Suppressor macrophage treated with lipopolysaccharide for 4 hours (primary cell): ENCODE results near the gene LPP.
A peak's percentile ranks its signal among the peaks of the same experiment; 100 is the strongest.

Experiments
- DNase-seq: peaks from one replicate; pipeline ENCODE4 v3.0.0-alpha.2; 2020

LPP gene

DNA sequence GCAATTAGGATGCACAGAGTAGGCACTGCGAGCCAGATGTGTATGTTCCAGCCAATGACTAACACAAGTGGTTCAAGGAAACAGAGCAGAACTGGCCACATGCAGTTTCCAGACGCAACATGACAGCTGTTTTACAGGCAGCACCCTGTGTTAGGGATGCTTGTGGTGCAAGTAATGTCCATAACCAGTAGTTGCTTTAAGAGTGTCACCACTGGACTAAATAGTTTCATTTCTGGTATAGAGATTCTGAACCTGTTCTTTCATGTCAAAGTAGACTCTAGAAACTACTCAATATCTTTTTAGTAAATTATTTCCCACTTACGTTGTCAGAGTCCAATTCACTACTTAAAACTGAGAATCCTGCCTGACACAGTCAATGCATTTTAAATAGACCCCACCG, 14.5 kb upstream of the LPP start:
- no peak for DNase-seq

DNA sequence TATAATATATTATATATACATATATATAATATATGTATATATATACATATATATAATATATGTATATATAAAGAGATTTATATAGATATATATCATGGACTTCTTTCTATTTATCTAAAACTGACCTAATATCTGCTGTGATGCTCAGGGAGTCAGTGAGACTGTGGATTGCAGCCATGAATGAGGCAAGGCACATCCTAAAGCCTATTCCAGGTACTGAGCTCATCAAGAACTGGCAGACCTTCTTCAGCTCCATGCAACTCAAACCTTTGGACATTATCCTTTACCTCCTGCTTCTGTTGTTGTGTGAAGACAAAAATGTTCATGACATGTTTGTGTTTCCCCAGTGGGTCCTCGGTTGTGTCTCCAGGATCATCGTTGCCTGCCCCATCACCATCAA, 7.7 kb upstream of the LPP start:
- DNase-seq, result no peak

DNA sequence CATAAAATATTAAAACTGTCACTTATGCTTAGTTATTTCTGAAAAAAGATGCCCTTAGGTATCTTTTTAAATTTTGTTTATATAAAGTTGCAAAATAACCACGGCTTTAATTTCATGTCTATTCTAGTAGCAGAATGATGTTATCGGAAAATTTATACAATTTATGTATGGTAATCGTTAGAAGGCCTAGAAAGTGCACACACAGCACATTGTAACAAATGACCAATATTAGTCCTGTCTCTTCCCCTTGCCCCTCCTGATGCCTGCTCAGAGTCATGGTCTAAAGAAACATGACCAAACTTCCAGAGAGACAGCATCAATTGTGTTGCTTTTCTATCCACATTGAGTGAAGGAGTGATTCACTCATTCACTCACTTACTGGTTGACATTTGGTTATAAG, 6.2 kb upstream of the LPP start:
- DNase-seq, result no peak

DNA sequence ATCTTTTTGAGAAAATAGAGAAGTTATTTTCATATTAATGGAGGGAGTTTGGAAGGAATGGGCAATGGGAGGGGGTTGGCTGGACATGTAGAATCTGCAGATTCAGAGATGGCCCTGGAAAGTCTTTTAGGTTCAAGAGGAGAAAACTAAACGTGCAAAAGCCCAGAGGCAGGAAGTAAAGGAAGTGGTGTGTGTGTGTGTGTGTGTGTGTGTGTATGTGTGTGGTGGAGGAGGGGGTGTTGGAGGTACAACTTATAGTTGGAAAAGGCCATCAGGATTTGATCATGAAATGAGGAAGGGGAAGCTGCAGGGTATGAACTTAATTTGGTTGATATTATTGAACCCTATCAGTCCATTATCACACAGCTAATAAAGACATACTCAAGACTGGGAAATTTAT, 5.6 kb upstream of the LPP start:
- no peak for DNase-seq

DNA sequence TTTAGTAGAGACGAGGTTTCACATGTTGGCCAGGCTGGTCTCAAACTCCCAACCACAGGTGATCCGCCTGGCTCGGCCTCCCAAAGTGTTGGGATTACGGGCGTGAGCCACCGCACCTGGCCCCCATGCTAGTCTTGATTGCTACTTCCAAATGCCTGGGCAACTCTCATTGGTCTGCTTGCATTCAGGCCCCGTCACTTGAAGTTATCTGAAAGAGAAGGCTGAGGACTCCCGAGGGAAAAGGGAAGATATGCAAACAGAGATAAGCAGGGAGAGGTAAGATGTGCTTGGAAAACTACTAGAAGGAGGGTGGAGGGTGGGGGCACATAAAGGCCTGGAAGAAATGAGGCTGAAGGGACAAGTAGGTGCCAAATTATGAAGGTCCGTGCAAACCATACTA, 4.4 kb upstream of the LPP start:
- DNase-seq, result no peak

DNA sequence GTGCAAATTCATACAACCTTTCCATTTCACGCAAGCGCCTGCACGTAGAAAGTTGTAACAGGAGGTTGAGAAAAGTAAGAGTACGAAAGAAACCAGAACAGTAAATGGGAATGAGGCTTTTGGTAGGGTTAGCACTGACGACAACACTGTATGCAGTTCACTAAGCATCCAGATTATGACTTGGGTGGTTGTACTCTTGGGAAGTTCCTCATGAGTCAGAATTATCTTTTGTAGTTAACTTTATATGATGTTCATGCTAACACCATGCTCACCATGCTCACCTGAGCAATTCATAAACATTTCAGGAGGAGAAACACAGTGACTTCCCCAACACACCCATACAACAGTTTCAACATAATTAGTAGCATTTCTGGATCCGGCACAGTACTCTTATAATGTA, 3.0 kb upstream of the LPP start:
- no peak for DNase-seq

DNA sequence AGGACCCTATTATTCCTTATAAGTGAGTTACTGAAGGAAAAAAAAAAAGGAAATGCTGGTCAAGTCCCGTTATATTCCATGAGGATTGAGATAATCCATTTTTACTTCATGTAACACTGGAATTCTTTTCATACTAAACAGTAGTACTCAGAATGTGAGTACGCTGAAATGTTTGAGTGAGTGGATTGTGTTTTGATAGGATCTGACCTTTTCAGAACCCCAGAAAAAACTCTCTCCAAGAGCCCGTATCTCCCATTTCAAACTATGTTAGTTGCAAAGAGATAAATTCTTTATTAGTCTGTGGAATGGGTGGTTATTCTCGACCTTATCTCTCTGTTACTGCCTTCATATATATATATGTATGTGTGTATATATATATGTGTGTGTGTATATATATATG, 2.5 kb upstream of the LPP start:
- no peak for DNase-seq

DNA sequence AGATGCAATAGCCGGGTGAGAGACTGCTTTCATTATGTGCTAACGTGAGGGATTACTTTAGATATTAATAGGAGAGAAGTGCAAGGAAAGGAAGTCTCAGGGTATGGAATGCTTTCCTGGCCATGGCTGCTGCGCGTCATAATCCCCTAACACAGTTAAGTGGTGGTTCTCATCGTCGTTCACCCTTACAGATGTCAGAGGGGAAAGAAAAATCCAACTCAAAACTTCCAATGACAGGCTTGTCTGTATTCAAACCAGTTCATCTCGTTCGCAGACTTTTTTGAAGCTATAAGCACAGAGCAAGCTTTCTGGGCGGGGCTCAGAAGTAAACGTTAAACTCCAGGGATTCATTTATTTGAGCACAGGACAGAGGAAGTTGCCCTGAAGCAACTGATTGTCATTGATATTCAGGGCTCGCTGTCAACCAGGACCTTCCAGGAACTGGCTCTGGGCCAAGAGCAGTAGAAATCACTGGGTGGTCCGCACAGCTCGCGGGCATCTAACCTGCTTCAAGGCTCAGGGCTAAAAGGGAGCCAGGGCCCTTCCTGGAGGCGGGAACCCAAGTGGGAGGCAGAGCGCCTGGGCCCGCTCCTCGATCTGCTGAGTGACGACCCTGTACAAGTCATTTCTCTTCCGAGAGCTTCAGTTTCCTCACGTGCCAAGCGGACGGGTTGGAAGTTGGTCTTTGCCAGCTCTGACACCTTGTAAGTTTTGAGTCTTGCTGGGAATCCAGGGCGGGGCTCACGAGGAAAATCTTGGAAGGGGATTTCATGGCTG, 1.1 kb upstream of the LPP start:
- DNase-seq, result no peak

DNA sequence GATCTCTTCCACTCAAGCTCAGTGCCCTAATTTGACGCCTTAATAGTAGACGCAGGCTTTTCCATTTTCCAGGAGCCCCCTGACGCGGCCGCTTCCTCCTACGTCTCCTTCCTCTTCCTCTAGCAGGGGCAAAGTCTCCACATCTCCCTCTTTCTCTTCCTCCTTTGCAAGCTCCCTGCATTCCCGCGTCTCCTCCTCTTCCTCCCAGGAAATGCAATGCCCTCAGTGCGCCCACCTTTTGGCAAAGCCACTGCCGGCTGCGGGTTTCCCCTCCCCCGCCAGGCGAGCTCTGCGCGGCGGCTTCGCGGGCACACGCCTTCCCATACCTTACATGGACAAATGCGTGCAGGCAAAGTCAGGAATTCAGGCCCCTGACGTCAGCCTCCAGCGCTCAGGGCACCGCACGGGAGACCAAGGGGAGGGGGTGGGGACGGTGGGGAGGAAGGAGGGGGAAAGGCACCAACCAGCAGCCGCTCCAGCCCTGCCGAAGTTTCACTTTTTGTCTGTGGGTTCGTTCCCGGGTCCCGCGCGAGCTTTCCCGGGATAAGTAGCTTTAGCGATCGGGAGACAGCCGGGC, 432 bp upstream of the LPP start:
- peak; percentile 78 for DNase-seq

DNA sequence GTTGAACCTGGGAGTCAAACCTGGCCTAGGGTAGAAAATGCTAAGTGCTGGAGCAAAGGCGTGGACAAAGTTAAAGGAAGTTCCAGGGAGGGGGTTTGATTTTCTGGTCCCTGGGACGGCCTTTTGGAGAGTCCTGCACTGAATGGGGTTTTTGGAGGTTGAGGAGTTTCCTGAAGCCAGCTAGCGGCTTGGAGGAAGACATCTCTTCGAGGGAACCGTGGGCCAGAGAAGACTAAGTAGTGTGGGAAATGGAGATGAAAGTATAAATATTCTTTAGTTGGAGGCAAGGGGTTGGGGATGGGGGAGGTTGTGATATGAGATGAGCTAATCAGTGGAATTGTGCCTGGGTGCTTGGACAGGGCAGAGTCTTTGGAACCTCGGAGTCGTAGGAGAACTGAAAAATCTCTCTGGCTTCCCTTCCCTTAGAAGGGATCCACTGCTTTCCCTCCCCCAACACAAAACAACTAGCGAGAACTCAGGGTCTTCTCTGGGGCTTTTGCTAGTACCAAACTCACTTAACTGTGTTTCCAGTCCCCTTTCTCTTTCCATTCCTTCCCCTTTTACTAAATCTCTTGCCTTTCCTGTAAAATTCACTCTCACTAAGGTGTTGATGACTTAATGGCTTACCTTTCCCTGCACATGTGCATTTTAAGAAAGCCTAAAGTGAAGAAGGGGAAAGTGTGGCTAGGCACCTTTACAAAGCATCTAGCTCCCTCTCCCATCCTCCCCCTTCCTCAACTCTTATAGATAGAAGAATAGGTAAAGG, 1.0 kb downstream of the LPP start:
- DNase-seq, result peak; percentile 30

DNA sequence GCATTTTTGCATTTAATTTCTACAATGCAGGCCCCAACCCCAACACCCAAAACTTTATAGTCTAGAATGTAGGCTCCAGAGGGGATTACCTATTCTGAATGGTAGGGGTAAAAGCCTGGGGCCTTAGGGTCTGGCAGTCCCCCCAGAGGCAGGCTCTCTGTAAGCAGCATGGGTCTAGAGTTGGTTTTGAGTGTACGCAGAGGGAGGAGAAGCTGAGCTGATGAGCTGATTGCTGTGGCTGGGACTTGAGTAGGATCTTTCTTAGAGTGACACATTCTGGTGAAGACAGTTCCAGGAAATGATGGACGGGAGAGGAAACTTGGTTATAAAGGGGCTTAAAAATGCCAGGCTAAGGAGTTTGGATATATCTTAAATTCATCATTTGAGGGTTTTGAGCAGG, 2.1 kb downstream of the LPP start:
- no peak for DNase-seq

DNA sequence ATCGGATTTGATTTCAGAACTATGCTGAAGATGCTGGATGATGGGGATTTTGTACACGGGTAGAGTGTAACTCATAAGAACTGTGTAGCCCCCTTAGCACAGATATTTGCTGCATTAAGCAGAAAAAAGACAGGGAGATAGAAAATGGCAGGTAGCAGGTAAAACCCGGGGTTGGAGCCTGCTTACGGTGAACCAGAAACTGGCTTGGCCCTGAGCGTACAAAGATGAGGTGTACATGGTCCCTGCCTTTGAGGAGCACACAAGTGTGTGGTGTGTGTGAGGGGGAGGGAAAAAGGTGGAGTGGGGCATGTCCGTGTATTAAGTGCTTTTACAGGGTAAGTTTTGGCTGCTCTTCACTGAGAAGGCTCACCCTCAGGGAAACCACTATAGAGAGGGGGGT, 3.5 kb downstream of the LPP start:
- no peak for DNase-seq

DNA sequence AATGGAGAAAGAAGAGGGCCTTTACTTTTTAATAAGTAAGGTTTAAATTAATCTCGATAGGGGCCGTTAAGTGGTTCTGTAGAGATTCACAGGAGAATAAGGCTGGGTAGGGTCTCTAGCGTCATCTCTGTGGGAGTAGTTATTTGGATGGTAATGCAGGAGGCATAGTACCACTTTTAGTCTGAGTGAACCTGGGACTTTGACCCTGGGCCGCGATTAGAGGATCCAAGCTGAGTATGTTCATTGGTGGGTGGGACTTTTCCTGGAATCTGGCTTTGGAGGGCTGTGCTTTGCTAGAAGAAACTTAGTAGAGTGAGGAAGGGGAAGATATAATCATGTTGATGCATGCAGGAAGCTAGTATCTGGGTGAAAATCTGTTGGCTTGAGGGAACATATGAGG, 4.0 kb downstream of the LPP start:
- no peak for DNase-seq

DNA sequence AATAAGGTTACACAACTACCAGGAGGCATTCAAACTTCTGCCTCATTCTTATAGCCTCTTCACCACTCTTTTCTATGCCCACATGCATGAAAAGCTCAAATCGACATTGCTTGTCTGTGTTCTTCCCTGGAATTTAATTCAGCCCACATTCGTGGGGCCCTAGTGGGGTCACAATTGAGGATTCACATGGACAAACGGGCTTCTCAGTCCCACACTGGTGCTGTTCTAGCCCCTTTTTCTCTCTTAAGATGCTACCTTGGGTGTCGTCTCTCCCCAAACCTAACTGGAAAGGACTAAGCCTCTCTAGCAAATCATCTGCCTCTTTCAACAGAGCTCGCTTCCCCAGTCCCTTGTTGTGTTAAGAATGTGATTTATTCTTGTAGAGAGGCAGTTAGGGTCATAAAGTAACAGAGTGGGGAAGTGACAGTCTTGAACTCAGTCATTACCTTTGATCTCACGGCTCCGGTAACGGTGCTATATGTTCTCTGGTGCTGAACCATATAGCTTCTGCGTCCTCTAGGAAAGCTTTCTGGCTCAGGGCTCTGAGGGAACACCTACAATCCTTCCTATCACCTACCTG, 4.9 kb downstream of the LPP start:
- DNase-seq, result no peak

DNA sequence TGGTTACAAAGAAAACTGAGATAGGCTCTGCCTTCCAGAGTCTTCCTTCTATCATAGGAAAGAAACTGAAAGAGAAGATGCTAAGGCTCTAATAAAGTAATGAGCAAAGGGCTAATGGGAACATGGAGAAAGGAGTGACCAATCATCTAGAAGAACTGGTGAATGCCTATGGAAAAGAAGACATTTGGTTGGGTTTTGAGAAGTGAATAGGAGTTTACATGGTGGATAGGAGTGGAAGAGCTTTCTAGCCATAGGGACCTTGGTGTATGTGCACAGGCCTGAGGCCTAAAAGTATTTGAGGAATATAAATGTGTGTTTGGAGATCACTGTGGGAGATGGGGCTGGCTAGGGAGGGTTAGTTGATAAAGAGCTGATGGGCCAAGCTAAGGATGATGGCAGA, 6.8 kb downstream of the LPP start:
- no peak for DNase-seq

DNA sequence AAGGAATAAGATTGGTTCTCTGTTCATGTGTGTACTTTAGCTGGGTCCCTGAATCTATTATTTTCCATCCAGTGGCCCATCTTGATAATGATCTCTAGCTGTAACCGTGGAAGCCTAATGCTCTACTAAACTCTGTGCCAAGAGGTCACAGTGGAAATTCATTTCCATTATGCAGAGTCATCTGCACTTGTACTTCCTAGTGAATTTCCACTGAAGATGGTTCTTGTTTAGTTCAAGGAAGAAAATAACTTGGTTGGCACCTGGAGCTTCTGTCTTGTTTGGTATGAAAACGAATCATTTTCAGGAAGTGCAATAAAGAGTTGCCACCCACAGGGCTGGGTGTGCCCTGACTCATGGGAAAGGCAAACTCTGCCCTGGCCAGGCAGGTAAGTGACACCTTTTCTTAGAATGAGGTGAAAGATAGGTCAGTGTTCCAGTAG, 10.3 kb downstream of the LPP start:
- DNase-seq, result no peak

DNA sequence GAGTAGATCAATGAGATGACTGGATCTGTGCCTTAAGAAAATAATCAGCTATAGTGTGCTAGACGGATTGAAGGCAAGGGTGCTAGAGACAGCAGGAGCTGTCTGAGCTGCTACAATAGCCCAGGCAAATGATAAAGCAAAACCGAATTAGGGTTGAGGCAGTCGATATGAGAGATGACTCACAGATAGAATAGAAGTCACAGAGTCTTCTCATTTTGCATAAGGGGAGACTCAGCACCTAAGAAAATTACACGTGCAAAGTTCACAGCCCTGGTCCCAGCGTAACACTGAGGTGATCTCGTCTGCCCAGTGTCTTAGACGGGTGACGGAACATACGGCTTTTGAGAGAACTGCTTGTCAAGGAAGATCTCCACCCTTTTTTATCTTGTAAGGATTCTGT, 11.6 kb downstream of the LPP start:
- DNase-seq, result no peak

DNA sequence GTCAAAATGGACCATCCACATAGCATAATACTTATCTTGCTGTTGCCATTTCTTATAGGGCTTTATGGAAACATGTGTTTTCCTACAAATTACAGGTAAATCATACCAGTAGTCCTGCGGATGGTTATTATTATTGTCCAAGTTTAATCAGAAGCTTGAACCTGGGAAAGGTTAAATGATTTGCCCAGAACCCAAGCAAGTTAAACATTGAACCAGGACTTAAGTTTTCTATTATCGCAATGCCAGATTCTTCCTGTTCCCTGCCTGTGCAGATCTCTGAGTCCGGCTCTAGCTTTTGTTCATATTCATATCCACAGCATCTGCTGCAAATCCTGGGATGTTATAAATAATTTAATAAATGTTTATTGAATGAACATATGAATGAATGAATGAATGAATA, 12.5 kb downstream of the LPP start:
- no peak for DNase-seq

DNA sequence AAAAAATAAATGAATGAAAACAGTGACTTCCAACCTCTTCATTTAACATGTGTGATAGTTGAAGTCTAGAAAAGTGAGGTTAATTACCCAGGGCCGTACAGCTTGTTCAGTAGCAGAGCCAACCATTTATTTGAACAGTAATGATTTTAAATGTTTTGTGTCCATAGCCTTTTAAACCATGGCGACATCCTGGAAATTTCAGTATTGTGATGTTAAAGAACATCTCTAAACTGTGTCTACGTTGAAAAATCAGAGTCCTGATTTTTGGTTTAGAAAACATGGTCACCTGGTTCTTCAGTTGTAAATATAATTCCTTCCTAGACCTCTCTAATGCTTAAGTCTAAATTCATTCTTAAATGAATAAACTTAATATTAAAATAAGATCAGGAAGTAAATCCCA, 14.2 kb downstream of the LPP start:
- no peak for DNase-seq

DNA sequence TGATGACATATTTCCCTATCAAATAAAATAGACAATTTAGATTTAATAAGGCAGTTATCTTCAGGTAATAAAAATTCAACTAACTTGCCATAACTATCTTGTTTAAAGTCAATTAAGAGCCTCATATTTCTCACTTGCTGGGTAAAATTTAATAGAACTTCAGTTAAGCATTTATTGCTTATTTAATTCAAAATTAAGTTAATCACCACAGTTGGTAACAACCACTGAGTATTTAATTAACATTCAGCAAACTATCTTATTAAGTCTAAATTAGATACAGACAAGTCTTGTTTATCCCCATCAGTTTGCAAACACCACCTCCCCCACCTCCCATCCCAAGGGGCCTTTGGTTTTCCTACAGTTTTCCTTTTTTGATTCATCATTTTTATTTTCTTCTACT, 14.7 kb downstream of the LPP start:
- DNase-seq, result no peak

DNA sequence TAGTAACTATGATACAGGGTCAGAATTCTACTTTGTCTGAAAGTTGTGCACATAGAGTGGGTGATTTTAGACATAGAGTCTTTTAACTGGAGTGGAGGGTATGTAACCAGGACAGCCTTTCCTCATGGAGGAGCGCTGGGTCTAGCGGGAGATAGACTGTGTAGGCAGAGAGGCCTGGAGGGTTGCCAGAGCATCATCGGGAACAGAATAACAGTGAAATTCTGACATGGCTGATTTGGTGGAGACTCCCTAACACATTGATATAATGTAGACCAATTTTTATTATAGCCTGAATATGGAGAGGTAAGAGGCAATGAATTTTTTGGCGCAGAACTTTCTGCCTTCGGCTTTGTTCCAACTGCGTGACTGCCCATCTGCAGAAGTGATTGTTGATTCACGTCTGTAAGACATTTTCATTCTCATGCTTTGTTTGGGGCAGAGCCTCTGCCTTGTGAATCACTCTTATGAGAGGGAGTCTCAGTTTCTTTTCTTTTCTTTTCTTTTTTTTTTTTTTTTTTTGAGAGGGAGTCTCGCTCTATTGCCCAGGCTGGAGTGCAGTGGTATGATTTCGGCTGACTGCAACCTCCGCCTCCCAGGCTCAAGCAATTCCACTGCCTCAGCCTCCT, 16.0 kb downstream of the LPP start:
- no peak for DNase-seq

DNA sequence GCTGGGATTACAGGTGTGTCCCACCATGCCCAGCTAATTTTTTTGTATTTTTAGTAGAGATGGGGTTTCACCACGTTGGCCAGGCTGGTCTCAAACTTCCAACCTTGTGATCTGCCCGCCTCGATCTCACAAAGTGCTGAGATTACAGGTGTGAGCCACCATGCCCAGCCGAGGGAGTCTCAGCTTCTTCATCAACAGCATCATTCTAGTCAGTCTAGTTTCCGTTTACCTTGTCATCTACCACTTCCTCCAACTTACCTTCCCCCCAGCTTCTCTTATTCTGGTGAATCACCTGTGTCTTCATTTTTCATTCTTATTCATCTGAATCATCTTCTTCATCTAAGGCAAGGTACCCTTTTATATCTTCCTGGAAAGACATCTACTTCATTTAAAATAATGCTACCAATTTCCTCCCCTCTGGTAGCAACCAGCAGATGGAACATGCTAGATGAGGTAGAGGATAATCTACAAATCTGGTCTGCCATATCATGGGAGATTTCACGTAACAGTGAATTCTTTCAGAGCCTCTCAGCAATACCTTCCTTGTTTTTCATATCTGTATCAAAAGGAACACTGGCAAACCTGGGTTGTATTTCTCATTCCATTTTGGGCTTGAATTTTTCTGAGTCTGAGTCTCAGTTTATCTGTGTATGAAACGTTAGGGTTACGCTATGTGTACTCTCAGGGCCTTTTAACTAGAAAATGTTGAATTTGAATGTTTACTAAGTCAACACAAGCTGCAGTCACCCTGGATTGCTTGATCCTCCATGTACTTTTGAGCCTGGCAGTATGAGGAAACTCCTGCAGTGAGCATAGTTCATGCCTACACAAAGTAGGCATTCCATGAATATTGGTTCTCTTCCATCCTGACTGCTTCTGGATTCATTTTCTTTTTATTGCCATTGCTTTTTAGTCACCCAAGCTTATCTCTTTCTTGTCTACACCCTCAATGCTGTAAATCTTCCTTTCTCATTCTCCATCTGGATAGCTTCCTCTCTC, 16.8 kb downstream of the LPP start:
- DNase-seq, result no peak
